ENCODE measurements around the gene SPARC. TPM values are rescaled to one million over a fixed set of nuclear protein-coding genes. Genes with fewer than 3 reads are reported as not detected.
A peak's percentile ranks its signal among the peaks of the same experiment; 100 is the strongest.

The SPARC gene
- total RNA-seq, 2 donors from 2014 or later, result 1,654 to 1,851 TPM

GRCh38 chr5:151719228-151720000 lies 32.7 kb upstream of the SPARC start:
- H3K36me3 ChIP-seq, result no peaks in the 10 kb centered on the region
- H3K4me1 ChIP-seq (ENCODE audit: control insufficient read depth in 1 of 2, low read depth in 2 of 2), result peaks cover 8 to 71% of the 10 kb centered on the region in 2 donors
- peak; percentile 6 for ATAC-seq (ENCODE audit: insufficient number of reproducible peaks, low FRiP score, low read depth)
- DNase-seq (ENCODE audit: low spot score), result no peak
- no peaks in the 10 kb centered on the region for H3K9me3 ChIP-seq
- TF ChIP-seq, protein P1, sequence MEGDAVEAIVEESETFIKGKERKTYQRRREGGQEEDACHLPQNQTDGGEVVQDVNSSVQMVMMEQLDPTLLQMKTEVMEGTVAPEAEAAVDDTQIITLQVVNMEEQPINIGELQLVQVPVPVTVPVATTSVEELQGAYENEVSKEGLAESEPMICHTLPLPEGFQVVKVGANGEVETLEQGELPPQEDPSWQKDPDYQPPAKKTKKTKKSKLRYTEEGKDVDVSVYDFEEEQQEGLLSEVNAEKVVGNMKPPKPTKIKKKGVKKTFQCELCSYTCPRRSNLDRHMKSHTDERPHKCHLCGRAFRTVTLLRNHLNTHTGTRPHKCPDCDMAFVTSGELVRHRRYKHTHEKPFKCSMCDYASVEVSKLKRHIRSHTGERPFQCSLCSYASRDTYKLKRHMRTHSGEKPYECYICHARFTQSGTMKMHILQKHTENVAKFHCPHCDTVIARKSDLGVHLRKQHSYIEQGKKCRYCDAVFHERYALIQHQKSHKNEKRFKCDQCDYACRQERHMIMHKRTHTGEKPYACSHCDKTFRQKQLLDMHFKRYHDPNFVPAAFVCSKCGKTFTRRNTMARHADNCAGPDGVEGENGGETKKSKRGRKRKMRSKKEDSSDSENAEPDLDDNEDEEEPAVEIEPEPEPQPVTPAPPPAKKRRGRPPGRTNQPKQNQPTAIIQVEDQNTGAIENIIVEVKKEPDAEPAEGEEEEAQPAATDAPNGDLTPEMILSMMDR (IDR thresholded peaks at IDR 0.05), result peak; percentile 48
- peak overlapping the region; percentile 59 to 75 for H3K27ac ChIP-seq
- no peak overlapping the region for H3K4me3 ChIP-seq
- no peaks in the 10 kb centered on the region for H3K27me3 ChIP-seq (replicated peaks; ENCODE audit: insufficient read depth)

GRCh38 chr5:151718646-151719045 lies 31.9 kb upstream of the SPARC start:
- Histone ChIP-seq H3K36me3 (no peaks in the 10 kb centered on the region), H3K27ac (peak overlapping the region; percentile 59 to 75), H3K27me3 (replicated peaks; ENCODE audit: insufficient read depth) (no peaks in the 10 kb centered on the region), H3K9me3 (no peaks in the 10 kb centered on the region), H3K4me3 (no peak overlapping the region), H3K4me1 (ENCODE audit: control insufficient read depth in 1 of 2, low read depth in 2 of 2) (peaks cover 8 to 63% of the 10 kb centered on the region in 2 donors)
- DNase-seq (ENCODE audit: low spot score) (no peak), ATAC-seq (ENCODE audit: insufficient number of reproducible peaks, low FRiP score, low read depth) (peak; percentile 50)
- TF ChIP-seq, protein P1 (IDR thresholded peaks at IDR 0.05), result no peak

GRCh38 chr5:151718153-151718552 lies 31.4 kb upstream of the SPARC start:
- Histone ChIP-seq H3K4me1 (ENCODE audit: control insufficient read depth in 1 of 2, low read depth in 2 of 2) (peaks cover 8 to 58% of the 10 kb centered on the region in 2 donors), H3K27ac (peak overlapping the region; percentile 59 to 75), H3K9me3 (no peaks in the 10 kb centered on the region), H3K27me3 (replicated peaks; ENCODE audit: insufficient read depth) (no peaks in the 10 kb centered on the region), H3K36me3 (no peaks in the 10 kb centered on the region), H3K4me3 (no peak overlapping the region)
- DNase-seq (ENCODE audit: low spot score) (no peak), ATAC-seq (ENCODE audit: insufficient number of reproducible peaks, low FRiP score, low read depth) (no peak)
- TF ChIP-seq, protein P1 (IDR thresholded peaks at IDR 0.05), result no peak

DNA sequence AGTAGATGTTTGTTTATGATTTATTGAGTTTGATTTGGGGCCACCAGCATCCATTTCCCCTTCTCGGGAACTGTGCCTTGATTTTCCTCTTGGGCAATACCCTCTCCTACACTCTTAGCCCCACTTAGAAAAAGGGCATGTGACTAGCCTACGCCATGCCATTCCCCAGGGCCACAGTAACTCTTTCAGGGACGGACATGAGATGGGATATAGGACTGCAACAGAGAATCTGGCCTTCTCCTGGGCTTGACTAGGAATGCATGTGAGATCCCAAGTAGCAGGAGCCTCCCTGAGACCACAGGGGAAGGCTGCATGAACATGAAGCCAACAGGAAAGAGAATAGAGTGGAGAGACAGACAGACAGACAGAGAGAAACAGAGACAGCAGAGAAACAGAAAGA lies 30.7 kb upstream of the SPARC start:
- Histone ChIP-seq H3K9me3 (no peaks in the 10 kb centered on the region), H3K36me3 (no peaks in the 10 kb centered on the region), H3K4me3 (no peak overlapping the region), H3K4me1 (ENCODE audit: control insufficient read depth in 1 of 2, low read depth in 2 of 2) (peaks cover 8 to 54% of the 10 kb centered on the region in 2 donors), H3K27ac (peak overlapping the region; percentile 59 to 75), H3K27me3 (replicated peaks; ENCODE audit: insufficient read depth) (no peaks in the 10 kb centered on the region)
- ATAC-seq (ENCODE audit: insufficient number of reproducible peaks, low FRiP score, low read depth) (no peak), DNase-seq (ENCODE audit: low spot score) (no peak)
- TF ChIP-seq, protein P1 (IDR thresholded peaks at IDR 0.05), result no peak

DNA sequence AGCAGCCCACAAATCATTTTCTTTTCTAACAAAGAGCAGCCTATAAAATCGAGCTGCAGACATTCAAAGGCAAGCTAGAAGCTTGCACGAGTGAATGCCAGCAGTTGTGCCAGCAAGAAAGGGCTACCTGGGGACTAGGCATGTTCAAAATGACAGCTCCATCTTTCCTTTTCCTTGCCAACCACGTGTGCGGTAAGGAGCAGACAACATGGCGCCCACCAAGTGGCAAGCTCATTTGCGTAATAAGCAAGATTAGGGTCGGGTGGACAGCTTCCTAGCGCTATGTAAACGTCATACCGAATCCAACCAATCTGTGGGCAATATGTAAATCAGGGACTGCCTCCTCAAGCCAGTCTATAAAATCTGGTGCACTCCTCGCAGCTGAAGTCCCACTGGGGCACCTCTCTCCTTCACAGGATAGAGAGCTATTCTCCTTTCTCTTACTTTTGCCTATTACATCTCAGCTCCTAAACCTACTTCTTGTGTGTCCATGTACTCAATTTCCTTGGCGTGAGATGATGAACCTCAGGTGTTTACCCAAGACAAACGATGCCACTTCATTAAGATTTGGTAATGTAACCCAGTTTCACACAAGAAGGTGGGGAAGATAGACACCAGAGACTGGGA lies 22.5 kb upstream of the SPARC start:
- H3K27me3 ChIP-seq (replicated peaks; ENCODE audit: insufficient read depth), result no peaks in the 10 kb centered on the region
- DNase-seq (ENCODE audit: low spot score) (no peak), ATAC-seq (ENCODE audit: insufficient number of reproducible peaks, low FRiP score, low read depth) (no peak)
- H3K36me3 ChIP-seq, result no peaks in the 10 kb centered on the region
- H3K9me3 ChIP-seq, result no peaks in the 10 kb centered on the region
- H3K4me1 ChIP-seq (ENCODE audit: control insufficient read depth in 1 of 2, low read depth in 2 of 2), result no peaks in the 10 kb centered on the region
- TF ChIP-seq, protein P1 (IDR thresholded peaks at IDR 0.05), result no peak
- H3K27ac ChIP-seq, result no peak overlapping the region
- no peak overlapping the region for H3K4me3 ChIP-seq

All from thoracic aorta (tissue), 2 donors.